ENCODE results near the gene SPATS2L.

- no peak for TF ChIP-seq CTCF (CRISPR knock-in tag; IDR thresholded peaks at IDR 0.05)
- TF ChIP-seq, protein P1, sequence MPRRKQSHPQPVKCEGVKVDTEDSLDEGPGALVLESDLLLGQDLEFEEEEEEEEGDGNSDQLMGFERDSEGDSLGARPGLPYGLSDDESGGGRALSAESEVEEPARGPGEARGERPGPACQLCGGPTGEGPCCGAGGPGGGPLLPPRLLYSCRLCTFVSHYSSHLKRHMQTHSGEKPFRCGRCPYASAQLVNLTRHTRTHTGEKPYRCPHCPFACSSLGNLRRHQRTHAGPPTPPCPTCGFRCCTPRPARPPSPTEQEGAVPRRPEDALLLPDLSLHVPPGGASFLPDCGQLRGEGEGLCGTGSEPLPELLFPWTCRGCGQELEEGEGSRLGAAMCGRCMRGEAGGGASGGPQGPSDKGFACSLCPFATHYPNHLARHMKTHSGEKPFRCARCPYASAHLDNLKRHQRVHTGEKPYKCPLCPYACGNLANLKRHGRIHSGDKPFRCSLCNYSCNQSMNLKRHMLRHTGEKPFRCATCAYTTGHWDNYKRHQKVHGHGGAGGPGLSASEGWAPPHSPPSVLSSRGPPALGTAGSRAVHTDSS (CRISPR knock-in tag; conservative IDR thresholded peaks at IDR 0.05): no peak
- TF ChIP-seq ZFX (CRISPR knock-in tag; IDR thresholded peaks at IDR 0.05; ENCODE audit: low read depth): no peak
- TF ChIP-seq ZNF670 (CRISPR knock-in tag; IDR thresholded peaks at IDR 0.05; ENCODE audit: borderline replicate concordance): no peak
- no peak for TF ChIP-seq MLX (CRISPR knock-in tag; IDR thresholded peaks at IDR 0.05)
- no peak for TF ChIP-seq ZNF430 (CRISPR knock-in tag; IDR thresholded peaks at IDR 0.05)
- TF ChIP-seq, protein P2, sequence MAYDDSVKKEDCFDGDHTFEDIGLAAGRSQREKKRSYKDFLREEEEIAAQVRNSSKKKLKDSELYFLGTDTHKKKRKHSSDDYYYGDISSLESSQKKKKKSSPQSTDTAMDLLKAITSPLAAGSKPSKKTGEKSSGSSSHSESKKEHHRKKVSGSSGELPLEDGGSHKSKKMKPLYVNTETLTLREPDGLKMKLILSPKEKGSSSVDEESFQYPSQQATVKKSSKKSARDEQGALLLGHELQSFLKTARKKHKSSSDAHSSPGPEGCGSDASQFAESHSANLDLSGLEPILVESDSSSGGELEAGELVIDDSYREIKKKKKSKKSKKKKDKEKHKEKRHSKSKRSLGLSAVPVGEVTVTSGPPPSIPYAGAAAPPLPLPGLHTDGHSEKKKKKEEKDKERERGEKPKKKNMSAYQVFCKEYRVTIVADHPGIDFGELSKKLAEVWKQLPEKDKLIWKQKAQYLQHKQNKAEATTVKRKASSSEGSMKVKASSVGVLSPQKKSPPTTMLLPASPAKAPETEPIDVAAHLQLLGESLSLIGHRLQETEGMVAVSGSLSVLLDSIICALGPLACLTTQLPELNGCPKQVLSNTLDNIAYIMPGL (CRISPR knock-in tag; IDR thresholded peaks at IDR 0.05; ENCODE audit: borderline replicate concordance in 1 of 2, low read depth in 1 of 2): no peak
- no peak for TF ChIP-seq TAF1 (CRISPR knock-in tag; IDR thresholded peaks at IDR 0.05)
- no peak for TF ChIP-seq ZNF792 (CRISPR knock-in tag; IDR thresholded peaks at IDR 0.05)
- TF ChIP-seq KLF16 (CRISPR knock-in tag; IDR thresholded peaks at IDR 0.05): no peak
- TF ChIP-seq ESRRA (CRISPR knock-in tag; IDR thresholded peaks at IDR 0.05; ENCODE audit: low read depth): no peak
- no peak for TF ChIP-seq PBX3 (CRISPR knock-in tag; IDR thresholded peaks at IDR 0.05; ENCODE audit: borderline replicate concordance)
- no peak for TF ChIP-seq ZFP36 (IDR thresholded peaks at IDR 0.05; ENCODE audit: borderline replicate concordance, low read depth, low read length, partially characterized antibody)
These were observed 58.7 kb downstream of the SPATS2L start for GRCh38 chr2:200365209-200365608.
